Measurements from ENCODE around the gene AP4M1.

AP4M1 gene

GRCh38 chr7:100157334-100158228 is 56.1 kb downstream of the AP4M1 start:
- no peaks in the 10 kb centered on the region for H3K27me3 ChIP-seq (ENCODE audit: insufficient read depth, poor library complexity, severe bottlenecking)
- TF ChIP-seq CTCF (IDR thresholded peaks at IDR 0.05; ENCODE audit: poor library complexity, severe bottlenecking) = peak; percentile 14
- peak overlapping the region; percentile 71 for H3K27ac ChIP-seq (ENCODE audit: poor library complexity, severe bottlenecking)
- DNase-seq (ENCODE audit: low spot score) (no peak), ATAC-seq (ENCODE audit: low read depth) (peak; percentile 69)
- no peaks in the 10 kb centered on the region for H3K4me1 ChIP-seq (ENCODE audit: insufficient read depth, poor library complexity, severe bottlenecking)
- H3K36me3 ChIP-seq (ENCODE audit: low read depth) = peaks cover 35% of the 10 kb centered on the region
- no peaks in the 10 kb centered on the region for H3K9me3 ChIP-seq (ENCODE audit: severe bottlenecking)
- H3K4me3 ChIP-seq (ENCODE audit: severe bottlenecking) = peak overlapping the region; percentile 93

All from RWPE2 (cell line).